Endothelial cell of umbilical vein (primary cell): Measurements from ENCODE around the gene ALKBH5. TPM values are rescaled to one million over a fixed set of nuclear protein-coding genes. Genes with fewer than 3 reads are reported as not detected.

ENCODE experiments used
- BruUV-seq: library from RNA; stranded (reverse); fragments of 400-500 nt; replicated peaks from 2 replicates; lab custom pipeline; 2021; lab: Mats Ljungman, UMichigan
- CTCF ChIA-PET: fragments of 300-600, 350-600 bp; sonication (Branson Sonifier 250); formaldehyde crosslinking; loops from one replicate; lab custom pipeline; 2021; ENCODE audit warnings: antibody characterized with exemption, inconsistent platforms; lab: Charles Lee
- POLR2A ChIA-PET: fragments of 300-600, 350-600 bp; sonication (Branson Sonifier 250); formaldehyde crosslinking; loops from one replicate; lab custom pipeline; 2021; ENCODE audit warnings: antibody characterized with exemption, inconsistent platforms; lab: Charles Lee
- DNase-seq: peaks from one replicate; pipeline ENCODE4 v3.0.0-alpha.2; 2011; ENCODE audit warnings: low read depth, low spot score
- FAIRE-seq: peaks from 2 replicates; lab custom pipeline; 2011; peaks lifted over from hg19 to GRCh38; lab: Jason Lieb, UNC
- H2AFZ ChIP-seq: 2 replicates; pipeline ENCODE4 v1.6.0; 2012; ENCODE audit warnings: low read depth, low read length, control low read depth, inconsistent platforms
- H3K27ac ChIP-seq: 2 replicates; pipeline ENCODE4 v1.5.1; 2011; ENCODE audit warnings: low read depth, mild to moderate bottlenecking, control low read depth, low read length, moderate library complexity; ENCODE audit not compliant: insufficient read depth
- H3K27me3 ChIP-seq, 2 experiments: 2 replicates each; pipeline versions ENCODE4 v1.6.0 to v1.6.1; 2011; ENCODE audit warnings: low read length in 2 of 2, mixed read lengths in 1 of 2; ENCODE audit not compliant: control insufficient read depth in 2 of 2, insufficient read depth in 2 of 2
- H3K36me3 ChIP-seq, 2 experiments: 2 replicates in 1 of 2; 3 replicates in 1 of 2; pipeline ENCODE4 v1.5.1; 2011; ENCODE audit warnings: low read length in 2 of 2, mild to moderate bottlenecking in 1 of 2, moderate library complexity in 1 of 2; ENCODE audit not compliant: control insufficient read depth in 2 of 2, insufficient read depth in 2 of 2; ENCODE audit errors: extremely low read depth in 1 of 2
- H3K4me1 ChIP-seq: 3 replicates; pipeline ENCODE4 v1.5.1; 2011; ENCODE audit warnings: mild to moderate bottlenecking, low read length; ENCODE audit not compliant: control insufficient read depth, insufficient read depth; ENCODE audit errors: extremely low read depth
- H3K4me2 ChIP-seq: 2 replicates; pipeline ENCODE4 v1.6.1; 2011; ENCODE audit warnings: low read length, control low read depth, mixed read lengths; ENCODE audit not compliant: insufficient read depth
- H3K4me3 ChIP-seq, 3 experiments: fragments of 200-600 bp in 1 of 3; sonication (generic), shearing (Covaris generic) in 1 of 3; replicated peaks in 1 of 3; 2 replicates each; pipeline ENCODE4 v1.5.1; 2011 to 2016; ENCODE audit warnings: control low read depth in 3 of 3, low read length in 3 of 3, mild to moderate bottlenecking in 2 of 3, inconsistent platforms in 1 of 3, low read depth in 1 of 3, moderate library complexity in 1 of 3; ENCODE audit not compliant: insufficient read depth in 1 of 3
- H3K79me2 ChIP-seq: 2 replicates; pipeline ENCODE4 v1.6.0; 2012; ENCODE audit warnings: low read length, inconsistent platforms; ENCODE audit not compliant: control insufficient read depth, insufficient read depth
- H3K9ac ChIP-seq: replicated peaks from 2 replicates; pipeline ENCODE3; 2011; ENCODE audit warnings: low read length, control low read depth; ENCODE audit not compliant: insufficient read depth; ENCODE audit errors: extremely low read depth
- H3K9me1 ChIP-seq: replicated peaks from 3 replicates; pipeline ENCODE4 v1.6.0; 2011; ENCODE audit warnings: mild to moderate bottlenecking, low read length; ENCODE audit not compliant: control insufficient read depth, insufficient read depth; ENCODE audit errors: extremely low read depth
- H3K9me3 ChIP-seq: replicated peaks from 2 replicates; pipeline ENCODE4 v1.5.1; 2012; ENCODE audit warnings: low read length, inconsistent platforms; ENCODE audit not compliant: control insufficient read depth, insufficient read depth
- H4K20me1 ChIP-seq: replicated peaks from 2 replicates; pipeline ENCODE3; 2011; ENCODE audit warnings: mild to moderate bottlenecking, low read length; ENCODE audit not compliant: control insufficient read depth, insufficient read depth; ENCODE audit errors: extremely low read depth
- EZH2 ChIP-seq: IDR thresholded peaks from 2 replicates; pipeline ENCODE4 v1.6.1; 2012; ENCODE audit warnings: borderline replicate concordance, low read depth, mild to moderate bottlenecking, moderate library complexity, low read length, inconsistent platforms; ENCODE audit not compliant: severe bottlenecking
- FOS ChIP-seq: IDR thresholded peaks from 2 replicates; pipeline ENCODE4 v1.6.1; 2011; ENCODE audit warnings: mild to moderate bottlenecking, low read length, moderate library complexity, borderline replicate concordance; ENCODE audit not compliant: insufficient read depth
- GATA2 ChIP-seq: IDR thresholded peaks from 2 replicates; pipeline ENCODE4 v1.7.0; 2011; ENCODE audit warnings: low read depth, mild to moderate bottlenecking, moderate library complexity, mixed read lengths, low read length; ENCODE audit not compliant: insufficient read length, insufficient read depth
- JUN ChIP-seq: IDR thresholded peaks from 2 replicates; pipeline ENCODE4 v1.6.1; 2011; ENCODE audit warnings: borderline replicate concordance, low read depth; ENCODE audit not compliant: insufficient read length, insufficient read depth
- MYC ChIP-seq: IDR thresholded peaks from one replicate; pipeline ENCODE4 v1.6.1; 2011; ENCODE audit warnings: mild to moderate bottlenecking, low read depth, low read length
- POLR2A ChIP-seq: IDR thresholded peaks from 2 replicates; pipeline ENCODE4 v1.6.1; 2012; ENCODE audit warnings: low read depth, mild to moderate bottlenecking, control low read depth, low read length
- POLR2AphosphoS5 ChIP-seq: IDR thresholded peaks from 2 replicates; pipeline ENCODE4 v1.6.1; 2012; ENCODE audit warnings: low read depth, mild to moderate bottlenecking, control low read depth, low read length, moderate library complexity; ENCODE audit not compliant: insufficient read depth
- dilution Hi-C: fragments of 300-500 bp; cut with MboI; formaldehyde crosslinking; loops from one replicate; pipeline ENCODE4 v1.15.0; 2019; ENCODE audit warnings: low sequenced_read_pairs; ENCODE audit not compliant: extremely low pct_ligation_motif_present
- intact Hi-C: fragments of 100-400 bp; cut with micrococcal nuclease; formaldehyde crosslinking; loops from one replicate; pipeline ENCODE4 v1.10.0; 2022
- polyA plus RNA-seq, 4 experiments: library from polyadenylated mRNA; depleted of rRNA in 3 of 4; stranded (reverse) in 3 of 4; unstranded in 1 of 4; fragments of >200 nt; gene quantifications; 2 replicates each; pipeline versions ENCODE4 v1.2.1 to v1.2.3, GENCODE V29; 2011 to 2012; ENCODE audit warnings: missing spikeins in 1 of 4
- total RNA-seq: library from RNA; stranded (reverse); gene quantifications from 2 replicates; pipeline ENCODE4 v1.2.3, GENCODE V29; 2021
- TF ChIP-seq, protein P1 (sequence below): IDR thresholded peaks from 2 replicates; pipeline ENCODE4 v1.6.1; 2011; ENCODE audit not compliant: insufficient read depth, insufficient read length
- TF ChIP-seq, protein P2 (sequence below), 2 donors: IDR thresholded peaks; 1 replicate in 1 of 2; 2 replicates in 1 of 2; pipeline ENCODE4 v1.5.1; 2011; ENCODE audit warnings: low read length in 2 of 2, mild to moderate bottlenecking in 2 of 2, moderate library complexity in 2 of 2, control low read depth in 1 of 2, inconsistent platforms in 1 of 2, low read depth in 1 of 2; ENCODE audit not compliant: insufficient read depth in 1 of 2; ENCODE audit errors: extremely low read depth in 1 of 2

Gene ALKBH5
- total and polyA plus RNA-seq, 2 donors (not counting 3 experiments of a cell fraction or from before 2014, with no cell fraction given), result 55.3 to 71.0 TPM

DNA sequence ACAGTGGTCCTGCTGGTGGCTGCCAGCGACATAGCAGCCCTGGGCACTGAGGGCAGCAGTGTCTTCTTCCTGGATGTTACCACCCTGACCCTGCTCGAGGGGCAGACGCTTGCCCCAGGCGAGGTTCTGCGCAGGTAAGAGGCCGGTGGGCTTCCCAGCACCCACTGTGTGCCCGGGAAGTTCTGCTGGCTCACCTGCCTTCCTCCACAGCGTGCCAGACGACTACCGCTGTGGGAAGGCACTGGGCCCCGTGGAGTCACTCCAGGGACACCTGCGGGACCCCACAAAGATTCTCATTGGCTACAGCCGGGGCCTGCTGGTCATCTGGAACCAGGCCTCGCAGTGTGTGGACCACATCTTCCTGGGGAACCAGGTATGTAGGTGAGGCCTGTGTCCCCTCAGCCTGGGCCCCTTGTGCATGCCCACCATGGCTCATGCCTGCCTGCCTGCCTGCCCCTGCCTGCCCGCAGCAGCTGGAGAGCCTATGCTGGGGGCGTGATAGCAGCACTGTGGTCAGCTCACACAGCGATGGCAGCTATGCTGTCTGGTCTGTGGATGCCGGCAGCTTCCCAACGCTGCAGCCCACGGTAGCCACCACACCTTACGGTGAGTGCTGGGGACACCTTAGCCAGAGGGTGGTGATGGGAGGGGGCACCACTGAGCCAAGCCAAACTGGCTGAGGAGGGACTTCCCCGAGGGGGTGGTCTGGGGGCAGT is 50.3 kb downstream of the ALKBH5 start:
- Histone ChIP-seq H2AFZ (no peak overlapping the region), H3K4me3 (no peak overlapping the region), H4K20me1 (no peaks in the 10 kb centered on the region), H3K4me1 (peaks cover 13% of the 10 kb centered on the region), H3K79me2 (peaks cover 13% of the 10 kb centered on the region), H3K9me1 (no peaks in the 10 kb centered on the region), H3K27ac (no peak overlapping the region), H3K4me2 (no peak overlapping the region), H3K9me3 (no peaks in the 10 kb centered on the region), H3K36me3 (peaks cover 6 to 41% of the 10 kb centered on the region in 2 experiments), H3K27me3 (no peaks in the 10 kb centered on the region), H3K9ac (no peak overlapping the region)
- dilution Hi-C loops, result no loop called here
- DNase-seq, result no peak
- no TSS peak for BruUV-seq
- FAIRE-seq, result no peak
- TF ChIP-seq POLR2A, result no peak
- no peak for TF ChIP-seq JUN
- no peak for TF ChIP-seq MYC
- TF ChIP-seq, protein P1, sequence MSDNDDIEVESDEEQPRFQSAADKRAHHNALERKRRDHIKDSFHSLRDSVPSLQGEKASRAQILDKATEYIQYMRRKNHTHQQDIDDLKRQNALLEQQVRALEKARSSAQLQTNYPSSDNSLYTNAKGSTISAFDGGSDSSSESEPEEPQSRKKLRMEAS, result no peak
- TF ChIP-seq FOS, result no peak
- TF ChIP-seq EZH2, result no peak
- TF ChIP-seq GATA2, result no peak
- TF ChIP-seq, protein P2, sequence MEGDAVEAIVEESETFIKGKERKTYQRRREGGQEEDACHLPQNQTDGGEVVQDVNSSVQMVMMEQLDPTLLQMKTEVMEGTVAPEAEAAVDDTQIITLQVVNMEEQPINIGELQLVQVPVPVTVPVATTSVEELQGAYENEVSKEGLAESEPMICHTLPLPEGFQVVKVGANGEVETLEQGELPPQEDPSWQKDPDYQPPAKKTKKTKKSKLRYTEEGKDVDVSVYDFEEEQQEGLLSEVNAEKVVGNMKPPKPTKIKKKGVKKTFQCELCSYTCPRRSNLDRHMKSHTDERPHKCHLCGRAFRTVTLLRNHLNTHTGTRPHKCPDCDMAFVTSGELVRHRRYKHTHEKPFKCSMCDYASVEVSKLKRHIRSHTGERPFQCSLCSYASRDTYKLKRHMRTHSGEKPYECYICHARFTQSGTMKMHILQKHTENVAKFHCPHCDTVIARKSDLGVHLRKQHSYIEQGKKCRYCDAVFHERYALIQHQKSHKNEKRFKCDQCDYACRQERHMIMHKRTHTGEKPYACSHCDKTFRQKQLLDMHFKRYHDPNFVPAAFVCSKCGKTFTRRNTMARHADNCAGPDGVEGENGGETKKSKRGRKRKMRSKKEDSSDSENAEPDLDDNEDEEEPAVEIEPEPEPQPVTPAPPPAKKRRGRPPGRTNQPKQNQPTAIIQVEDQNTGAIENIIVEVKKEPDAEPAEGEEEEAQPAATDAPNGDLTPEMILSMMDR (IDR thresholded peaks at IDR 0.05; ENCODE audit: extremely low read depth in 1 of 2, insufficient read depth in 1 of 2, low read depth in 1 of 2, low read length in 2 of 2), result no peak
- no peak for TF ChIP-seq POLR2AphosphoS5
- intact Hi-C loops, result loop anchor here (2.0 kb wide), 1 partner anchor 81 kb away; the partner anchor contains the start of genes SMCR8 and TOP3A
- POLR2A ChIA-PET, result no interaction called here
- CTCF ChIA-PET, result interaction anchor here (1.2 kb wide), 1 partner anchor 10 kb away, joined by 3 read pairs; no protein-coding TSS in a partner anchor
